Right lobe of liver (tissue), 6 donors: ENCODE results near the gene STX2. TPM values are rescaled to one million over a fixed set of nuclear protein-coding genes. Genes with fewer than 3 reads are reported as not detected.

Source experiments
- ATAC-seq, 4 donors: fragments of 200-7000 bp; cut with Tn5 transposase; one replicate each; pipeline ENCODE4 v1.9.1; 2020; ENCODE audit warnings: mild to moderate bottlenecking in 4 of 4, moderate library complexity in 4 of 4
- DNase-seq, 3 donors: peaks; one replicate each; pipeline ENCODE4 v3.0.0-alpha.2; 2020
- H3K27ac ChIP-seq, 3 donors: fragments of 200-600 bp; one replicate each; pipeline ENCODE4 v1.8.0; 2022
- H3K27me3 ChIP-seq, 2 donors: fragments of 200-600 bp; one replicate each; pipeline ENCODE4 v1.8.0; 2022
- H3K36me3 ChIP-seq, 4 donors: fragments of 200-600 bp; sonication (generic) in 1 of 4; one replicate each; pipeline versions ENCODE4 v1.5.1 to v1.8.0; 2017 to 2022; ENCODE audit warnings: control low read depth in 1 of 4
- H3K4me1 ChIP-seq, 4 donors: fragments of 200-600 bp; sonication (generic) in 1 of 4; one replicate each; pipeline versions ENCODE4 v1.5.1 to v1.8.0; 2017 to 2022; ENCODE audit warnings: control low read depth in 1 of 4
- H3K4me3 ChIP-seq, 3 donors: fragments of 200-600 bp; one replicate each; pipeline ENCODE4 v1.8.0; 2022
- H3K9me3 ChIP-seq, 4 donors: fragments of 200-600 bp; sonication (generic) in 1 of 4; one replicate each; pipeline versions ENCODE4 v1.5.1 to v1.8.0; 2017 to 2022; ENCODE audit warnings: control low read depth in 1 of 4
- CTCF ChIP-seq, 4 donors: fragments of 200-600 bp in 3 of 4; fragments of 450-650 bp in 1 of 4; IDR thresholded peaks; one replicate each; pipeline versions ENCODE4 v1.5.1 to v1.8.0; 2016 to 2022; ENCODE audit warnings: antibody characterized with exemption in 4 of 4, mild to moderate bottlenecking in 2 of 4
- POLR2A ChIP-seq: fragments of 450-650 bp; IDR thresholded peaks from one replicate; pipeline ENCODE4 v1.6.1; 2017; ENCODE audit warnings: antibody characterized with exemption, mild to moderate bottlenecking
- WGBS: methylation state at CpG from one replicate; pipeline ENCODE4 v1.1.6; 2018; ENCODE audit warnings: low coverage, low lambda C conversion rate; ENCODE audit not compliant: insufficient coverage; ENCODE audit errors: missing lambda C conversion rate; 5-methylcytosine and 5-hydroxymethylcytosine counted together
- intact Hi-C, 2 donors: fragments of 100-400 bp; cut with DNase I; formaldehyde crosslinking; loops; one replicate each; pipeline versions ENCODE4 v1.11.2 to v1.14.1; 2022
- total RNA-seq, 6 experiments: library from RNA; depleted of rRNA in 2 of 6; stranded (reverse); fragments of >200 nt in 2 of 6; fragmentation: NEBNext Ultra II Directional in 3 of 6; extraction: Animal tissue kit (Norgen Biotek cat#: 25700) in 3 of 6; gene quantifications; one replicate each; pipeline versions ENCODE4 v1.1.0 to v1.2.4, GENCODE V29; 2016 to 2023
- donor health status: DM: no; HTN: yes; CAD: no.
- donor health status: DM: no; HTN: no; CAD: no.
- donor health status: DM: no; HTN: no; CAD: no.
- donor health status: DM: no; HTN: yes; CAD: no.
- donor health status: DM: no; HTN: yes; CAD: no.

The STX2 gene
- total RNA-seq, 6 experiments from 2014 or later = 5.3 to 11.8 (median 7.2) TPM

- no peak overlapping the region for H3K27ac ChIP-seq
- 59% methylated on average over 8 of the region's 11 CpGs for WGBS
- TF ChIP-seq CTCF (IDR thresholded peaks at IDR 0.05) (no peak), POLR2A (no peak)
- ATAC-seq = no peak
- no peak for DNase-seq
- intact Hi-C loops = no loop called here
- H3K4me3 ChIP-seq = no peak overlapping the region
- no peaks in the 10 kb centered on the region for H3K27me3 ChIP-seq
- H3K36me3 ChIP-seq = no peaks in the 10 kb centered on the region
- H3K4me1 ChIP-seq = peaks cover 0 to 10% (median 0%) of the 10 kb centered on the region in 4 donors
- H3K9me3 ChIP-seq = no peaks in the 10 kb centered on the region
These were observed 62.2 kb downstream of the STX2 start for GRCh38 chr12:130776857-130777339.

- Histone ChIP-seq H3K27ac (no peak overlapping the region), H3K9me3 (no peaks in the 10 kb centered on the region), H3K36me3 (no peaks in the 10 kb centered on the region), H3K4me3 (peak overlapping the region in 1 of 3 donors; percentile 18), H3K4me1 (peaks cover 0 to 10% (median 0%) of the 10 kb centered on the region in 4 donors), H3K27me3 (no peaks in the 10 kb centered on the region)
- WGBS = 10% methylated on average over 25 of the region's 41 CpGs
- intact Hi-C loops = no loop called here
- TF ChIP-seq CTCF (IDR thresholded peaks at IDR 0.05) (no peak), POLR2A (no peak)
- ATAC-seq (peak; percentile 60 to 82 (median 78)), DNase-seq (peak in 1 of 3 donors; percentile 48)
These were observed 62.8 kb downstream of the STX2 start for GRCh38 chr12:130775953-130776856.

- Histone ChIP-seq H3K27me3 (no peaks in the 10 kb centered on the region), H3K27ac (no peak overlapping the region), H3K36me3 (no peaks in the 10 kb centered on the region), H3K4me3 (no peak overlapping the region), H3K4me1 (no peaks in the 10 kb centered on the region), H3K9me3 (no peaks in the 10 kb centered on the region)
- ATAC-seq (no peak), DNase-seq (no peak)
- TF ChIP-seq POLR2A (no peak), CTCF (IDR thresholded peaks at IDR 0.05) (no peak)
- intact Hi-C loops = no loop called here
- WGBS = 68% methylated on average over 6 of the region's 7 CpGs
These were observed 68.5 kb downstream of the STX2 start for GRCh38 chr12:130770413-130771028.

- Histone ChIP-seq H3K4me1 (no peaks in the 10 kb centered on the region), H3K27me3 (no peaks in the 10 kb centered on the region), H3K9me3 (no peaks in the 10 kb centered on the region), H3K27ac (no peak overlapping the region), H3K36me3 (no peaks in the 10 kb centered on the region), H3K4me3 (no peak overlapping the region)
- DNase-seq (no peak), ATAC-seq (no peak)
- intact Hi-C loops = no loop called here
- 58% methylated on average over 8 of the region's 9 CpGs for WGBS
- TF ChIP-seq POLR2A (no peak), CTCF (IDR thresholded peaks at IDR 0.05) (no peak)
These were observed 70.9 kb downstream of the STX2 start for GRCh38 chr12:130768120-130768519.
